GM19455 (cell line): ENCODE results near the gene KIF16B.

Experiments used
- ATAC-seq: cut with Tn5 transposase; IDR thresholded peaks from one replicate; pipeline ENCODE4 v1.9.1; 2021; ENCODE audit not compliant: unreplicated experiment

KIF16B gene

DNA sequence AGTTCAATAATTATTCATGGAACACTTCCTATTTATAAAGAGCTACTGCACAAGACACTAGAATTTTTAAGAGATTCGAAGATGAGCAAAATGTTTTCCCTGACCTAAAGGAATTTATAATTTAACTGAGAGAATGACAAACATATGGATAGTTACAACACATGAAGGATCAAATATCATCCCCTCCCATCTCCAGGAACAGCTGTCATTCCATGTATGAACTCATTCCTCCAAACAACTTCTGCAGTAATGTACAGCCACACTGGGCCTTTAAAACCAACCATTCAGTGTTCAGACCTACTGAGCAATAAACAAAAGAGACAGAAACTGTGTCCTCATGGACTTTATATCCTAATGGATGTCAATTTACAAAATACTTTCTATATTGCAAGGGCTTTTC, 87.8 kb downstream of the KIF16B start:
- no peak for ATAC-seq

DNA sequence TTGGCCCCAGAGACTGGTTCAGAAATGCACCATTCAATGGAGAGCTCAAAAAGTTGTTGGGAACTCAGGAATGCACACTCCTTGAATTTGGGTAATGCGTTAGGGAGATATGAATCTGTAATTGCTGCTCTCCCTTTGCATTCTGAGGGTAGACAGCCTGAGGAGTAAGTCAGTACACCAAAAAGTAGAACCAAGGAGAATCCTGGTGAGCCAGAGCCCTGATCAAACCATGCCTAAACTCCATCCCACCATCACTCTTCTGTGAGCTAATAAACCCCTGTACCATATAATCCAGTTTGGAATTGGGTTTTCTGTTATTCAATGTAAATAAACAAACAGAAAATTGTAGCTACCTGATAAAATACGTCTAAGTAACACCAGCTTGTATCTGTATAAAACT, 90.2 kb downstream of the KIF16B start:
- no peak for ATAC-seq

DNA sequence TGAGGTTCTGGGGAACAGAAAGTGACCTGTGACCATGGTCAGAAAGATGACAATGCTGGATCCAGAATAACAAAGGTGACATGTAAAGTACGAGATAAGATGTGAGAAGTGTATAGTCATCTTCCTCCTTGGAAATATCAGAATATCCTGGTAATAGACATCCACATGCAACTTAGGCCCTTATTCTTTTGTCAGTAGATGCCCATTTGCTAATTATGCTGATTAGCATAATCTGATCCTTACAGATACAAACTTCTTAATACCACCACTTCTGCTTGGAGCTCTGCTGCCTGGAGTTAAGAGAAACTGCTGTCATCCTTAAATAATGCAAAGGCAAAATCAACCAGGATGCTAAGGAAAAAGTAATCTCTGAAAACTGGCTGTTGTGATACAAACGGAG, 91.3 kb downstream of the KIF16B start:
- no peak for ATAC-seq

DNA sequence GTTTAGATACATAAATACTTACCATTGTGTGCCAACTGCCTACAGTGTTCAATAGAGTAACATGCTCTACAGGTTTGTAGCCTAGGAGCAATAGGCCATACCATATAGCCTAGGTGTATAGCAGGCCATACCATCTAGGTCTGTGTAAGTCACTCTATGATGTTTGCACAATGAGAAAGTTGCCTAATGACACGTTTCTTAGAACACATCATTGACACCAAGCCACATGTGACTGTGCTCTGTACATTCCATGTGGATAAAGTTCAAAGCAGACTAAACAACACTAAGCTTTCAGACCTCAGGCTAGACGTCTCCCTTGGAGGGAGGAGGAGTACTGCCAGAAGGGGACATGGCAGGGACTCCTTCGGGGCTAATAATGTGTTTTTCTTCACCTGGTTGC, 93.6 kb downstream of the KIF16B start:
- no peak for ATAC-seq

DNA sequence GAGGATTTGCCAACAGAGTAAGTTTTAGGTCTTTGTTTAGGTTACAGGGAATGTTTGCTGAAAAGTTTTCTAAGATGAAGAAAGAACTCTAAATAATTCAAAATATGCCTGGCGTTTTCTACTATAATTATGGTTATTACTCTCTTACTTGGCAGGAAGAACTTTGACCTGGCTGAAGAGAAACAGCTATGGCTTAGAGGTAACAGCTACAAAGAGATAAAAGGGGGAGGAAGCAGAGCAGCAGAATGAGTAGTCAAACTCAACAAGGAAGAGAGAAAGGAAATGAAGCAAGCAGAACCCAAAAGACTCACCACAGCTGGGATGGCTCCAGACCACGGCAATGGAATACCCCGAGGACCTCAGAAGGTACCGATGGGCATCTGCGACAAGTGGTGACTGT, 95.6 kb downstream of the KIF16B start:
- no peak for ATAC-seq

DNA sequence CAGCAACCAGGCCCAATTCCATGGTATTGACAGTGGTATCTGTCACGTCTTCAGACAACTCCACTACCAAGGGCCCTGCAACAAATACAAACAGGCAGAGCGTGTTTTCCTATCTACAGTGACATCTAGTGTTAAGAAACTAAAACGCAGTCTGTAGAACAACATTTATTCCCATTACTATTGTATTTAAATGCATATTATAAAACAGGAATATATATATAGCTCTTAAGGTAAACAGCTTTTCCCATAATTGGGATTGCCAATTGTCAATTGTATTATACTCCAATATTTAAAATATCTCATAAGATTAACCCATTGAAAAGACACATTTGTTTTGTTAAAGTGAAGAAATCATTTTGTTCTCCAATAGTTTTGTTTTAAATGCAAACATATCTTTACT, 97.2 kb downstream of the KIF16B start:
- no peak for ATAC-seq

DNA sequence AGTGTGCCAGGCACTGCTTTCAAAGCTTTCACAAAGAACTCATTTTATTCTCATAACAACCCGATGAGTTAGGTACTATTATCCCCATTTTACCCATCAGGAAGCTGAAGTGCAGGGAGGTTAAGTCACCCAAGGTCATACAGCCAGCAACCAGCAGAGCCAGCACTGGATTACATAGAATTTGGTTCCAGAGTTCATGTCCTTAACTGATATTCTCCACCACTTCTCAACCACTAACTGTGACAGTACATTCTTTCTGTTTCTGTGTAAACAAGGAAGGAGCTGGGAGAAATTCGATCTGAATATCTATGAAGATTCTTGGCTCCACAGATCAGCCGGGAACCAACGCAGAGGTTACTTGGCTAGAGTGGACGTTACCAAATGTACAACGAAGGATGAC, 98.0 kb downstream of the KIF16B start:
- no peak for ATAC-seq

DNA sequence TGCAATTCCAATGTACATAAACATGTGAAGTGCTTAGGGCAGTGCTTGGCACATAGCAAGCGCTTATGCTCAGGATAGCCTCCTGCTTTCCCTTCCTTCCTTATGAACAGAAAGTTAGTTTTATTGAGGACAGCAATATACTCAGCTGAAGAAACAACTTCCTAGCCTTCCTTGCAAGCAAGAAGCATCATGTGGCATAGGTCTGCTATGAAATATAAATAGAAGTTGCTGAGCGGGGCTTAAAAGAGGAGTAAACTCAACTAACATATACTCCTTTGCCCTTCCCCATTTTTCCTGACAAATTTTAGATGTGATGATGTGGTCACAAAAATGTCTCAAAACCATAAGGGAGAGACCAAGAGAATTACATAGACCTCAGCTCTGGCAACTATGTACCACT, 98.9 kb downstream of the KIF16B start:
- ATAC-seq: no peak

DNA sequence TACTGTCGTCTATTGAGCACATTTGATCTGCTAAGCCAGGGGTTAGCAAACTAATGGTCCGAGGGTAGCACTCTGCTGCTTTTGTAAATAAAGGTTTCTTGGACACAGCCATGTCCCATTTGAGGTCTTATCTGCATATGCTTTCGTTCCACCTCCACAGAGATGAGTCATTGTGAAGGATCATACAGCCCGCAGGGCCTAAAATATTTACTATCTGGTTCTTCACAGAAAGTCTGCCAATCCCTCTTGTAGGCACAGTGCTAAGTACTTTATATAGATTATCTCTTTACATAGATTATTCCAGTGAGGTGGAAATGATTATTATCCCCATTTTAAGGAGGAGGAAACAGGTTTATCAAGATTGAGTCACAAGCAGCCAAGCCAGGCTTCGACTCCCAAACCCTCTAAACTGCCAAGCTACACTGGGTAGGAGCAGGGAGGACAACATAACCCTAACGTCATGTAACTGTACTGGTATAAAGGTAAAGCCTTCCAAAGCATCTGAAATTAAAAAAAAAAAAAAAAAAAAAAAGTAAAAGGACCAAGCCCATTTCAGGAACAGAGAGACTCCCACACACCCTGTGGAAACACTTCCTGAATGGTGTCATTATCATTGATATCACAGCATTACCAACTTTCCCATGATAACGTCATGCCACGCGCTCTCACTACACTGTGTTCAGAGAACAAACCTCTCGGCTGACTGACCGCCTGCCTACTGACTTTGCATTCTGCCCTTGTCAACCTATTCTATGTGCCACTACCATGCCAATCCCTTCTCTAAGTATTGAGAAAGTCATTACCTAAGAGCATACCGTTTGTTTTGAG, 101.0 kb downstream of the KIF16B start:
- ATAC-seq: no peak

DNA sequence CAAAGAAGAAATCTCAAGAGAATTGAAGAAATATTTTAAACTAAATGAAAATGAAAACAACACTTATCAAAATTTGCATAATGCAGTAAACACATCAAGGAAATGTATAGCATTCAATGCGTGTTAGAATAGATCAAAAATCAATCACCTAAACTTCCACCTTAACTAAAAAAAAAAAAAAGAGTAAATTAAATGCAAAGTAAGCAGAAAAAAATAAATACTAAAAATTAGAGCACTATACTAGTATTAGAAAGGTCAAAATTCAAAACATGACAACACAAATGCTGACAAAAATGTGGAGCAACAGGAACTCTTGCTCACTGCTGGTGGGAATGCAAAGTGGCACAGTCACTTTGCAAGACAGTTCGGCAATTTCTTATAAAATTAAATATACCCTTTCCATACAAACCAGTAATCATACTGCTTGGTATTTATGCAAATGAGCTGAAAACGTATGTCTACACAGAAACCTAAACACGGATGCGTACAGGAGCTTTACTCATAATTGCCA, 103.8 kb downstream of the KIF16B start:
- ATAC-seq: no peak

DNA sequence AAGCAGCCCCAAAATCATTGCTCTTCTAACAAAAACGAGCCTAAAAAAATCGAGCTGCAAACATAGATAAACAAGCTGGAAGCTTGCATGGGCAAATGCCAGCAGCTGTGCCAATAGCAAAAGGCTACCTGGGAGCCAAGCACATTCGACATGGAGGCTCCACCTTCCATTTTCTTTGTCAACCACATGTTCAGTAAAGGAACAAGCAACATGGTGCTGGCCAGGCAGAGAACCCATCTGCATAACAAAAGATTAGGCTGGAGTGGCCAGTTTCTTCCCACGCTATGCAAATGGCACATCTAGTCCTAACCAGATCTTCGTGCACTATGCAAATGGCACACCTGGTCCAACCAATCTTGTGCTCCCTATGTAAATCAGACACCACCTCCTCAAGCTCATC, 110.5 kb downstream of the KIF16B start:
- no peak for ATAC-seq

DNA sequence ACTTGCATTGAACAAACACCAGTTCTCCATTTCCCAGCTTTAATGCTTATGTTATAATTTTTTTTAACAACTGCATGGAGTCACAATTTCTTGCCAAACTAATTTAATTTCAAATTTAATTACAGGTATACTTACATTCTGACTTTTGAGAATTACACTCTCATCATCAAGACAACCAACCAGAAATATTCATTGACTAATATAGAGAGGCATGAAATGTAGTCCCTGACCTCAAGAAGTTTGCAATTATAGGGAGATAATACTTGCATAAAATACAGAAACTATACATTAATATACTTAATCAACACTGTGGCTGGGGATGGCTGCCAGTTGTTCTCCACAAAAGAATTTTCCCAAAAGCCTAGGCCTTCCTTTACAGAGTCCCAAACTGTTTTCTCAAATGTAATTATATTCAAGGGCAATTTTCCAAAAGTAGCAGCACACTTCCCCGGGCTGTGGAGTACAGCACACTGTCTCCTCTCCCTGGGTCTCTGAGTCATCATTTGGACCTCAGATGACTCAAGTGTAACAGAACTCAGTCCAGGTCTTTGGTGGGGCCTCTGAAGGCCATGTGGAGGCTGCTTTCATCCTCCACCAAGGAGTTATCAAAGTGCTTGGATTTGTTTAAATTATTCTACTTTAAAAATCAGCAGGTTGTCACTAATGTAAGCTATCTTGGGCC, 114.1 kb downstream of the KIF16B start:
- ATAC-seq: no peak

DNA sequence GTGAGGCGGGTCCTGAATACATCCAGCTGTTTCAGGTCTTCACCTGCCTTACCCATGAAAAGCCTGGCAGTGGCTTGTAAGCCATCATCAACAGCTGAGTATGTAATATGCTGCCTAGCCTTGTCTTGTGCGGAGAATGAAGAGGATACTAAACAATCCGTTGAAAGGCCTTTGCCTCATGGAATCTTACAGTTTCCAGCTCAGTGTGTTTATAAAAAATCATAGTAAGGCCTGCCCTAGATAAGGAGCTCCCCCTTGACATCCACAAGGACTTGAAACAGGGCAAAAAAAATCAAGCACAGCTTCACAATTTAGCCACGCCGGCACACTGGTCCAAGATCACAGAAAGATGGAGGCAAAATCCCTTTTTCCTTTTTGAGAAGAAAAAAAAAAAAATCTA, 115.7 kb downstream of the KIF16B start:
- ATAC-seq: no peak

DNA sequence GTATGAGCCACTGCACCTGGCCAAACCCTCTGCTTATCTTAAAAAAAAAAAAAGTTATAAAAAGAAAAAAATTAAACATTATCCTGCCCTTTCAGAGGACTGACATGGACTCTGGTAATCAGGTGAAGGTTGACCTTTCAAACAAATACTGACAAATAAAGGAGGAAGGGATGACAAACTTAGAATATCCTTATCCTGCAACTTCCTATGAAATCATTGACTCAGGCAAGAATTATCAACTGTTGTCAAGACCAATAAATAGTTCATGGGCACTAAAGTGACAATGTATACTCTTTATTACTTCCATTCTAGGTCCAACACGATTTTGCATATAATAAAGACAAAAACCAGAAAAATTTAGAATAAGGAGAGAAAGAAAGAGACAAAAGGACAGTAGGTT, 117.9 kb downstream of the KIF16B start:
- ATAC-seq: no peak

DNA sequence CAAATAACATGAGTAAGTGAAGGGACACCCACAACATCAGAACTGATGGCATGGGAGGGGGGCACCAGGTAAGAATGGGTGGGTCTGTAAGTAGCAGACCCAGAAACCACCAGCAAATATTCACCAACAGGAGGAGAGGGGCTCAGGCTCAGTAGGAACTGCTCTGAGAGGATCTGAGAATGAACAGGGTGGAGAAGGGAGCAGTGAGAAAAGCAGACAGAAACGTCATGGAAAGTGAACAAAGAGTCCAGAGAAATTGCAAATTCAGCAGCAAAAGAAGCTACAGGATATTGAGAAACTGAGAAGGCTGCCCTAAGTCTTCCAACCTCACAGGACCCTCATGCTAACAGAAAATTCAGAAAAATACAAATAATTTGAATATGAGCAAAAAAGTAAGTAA, 121.3 kb downstream of the KIF16B start:
- ATAC-seq: no peak

DNA sequence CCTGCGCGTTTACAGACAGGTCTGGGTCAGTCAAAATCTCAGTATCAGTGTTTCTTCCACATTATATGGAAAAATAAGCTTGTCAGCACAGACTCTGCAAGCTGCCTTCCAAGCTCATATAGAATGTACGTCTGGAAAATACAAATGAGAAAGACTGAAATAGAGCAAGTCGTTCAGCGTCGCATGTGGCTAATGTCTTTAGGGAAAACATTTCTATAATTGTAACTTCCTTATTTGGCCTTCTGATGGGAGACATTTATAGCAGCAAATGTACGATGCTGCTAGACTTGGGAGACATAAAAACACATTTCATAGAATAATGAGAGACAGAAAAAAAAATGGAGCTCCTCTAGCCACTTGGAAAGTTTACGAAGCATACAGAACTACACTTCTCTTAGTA, 122.2 kb downstream of the KIF16B start:
- ATAC-seq: no peak

DNA sequence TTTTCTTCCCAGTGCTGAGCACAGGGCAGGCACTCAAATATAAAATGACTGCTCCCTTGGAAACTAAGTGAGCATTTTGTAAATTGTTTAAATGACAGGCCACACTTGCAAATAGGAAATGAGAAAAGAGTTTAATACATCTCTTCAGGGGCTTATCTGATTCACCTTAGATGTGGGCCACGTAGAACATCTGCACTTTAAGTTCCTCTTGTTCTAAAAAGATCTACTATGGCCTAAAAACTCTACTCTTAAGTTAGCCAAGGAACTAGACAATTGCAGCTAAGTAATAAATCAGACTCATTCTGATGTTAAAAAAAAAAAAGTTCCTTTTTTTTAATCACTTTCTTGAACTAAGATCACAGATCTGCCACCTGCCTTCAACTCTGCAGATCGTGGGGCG, 126.3 kb downstream of the KIF16B start:
- ATAC-seq: no peak

DNA sequence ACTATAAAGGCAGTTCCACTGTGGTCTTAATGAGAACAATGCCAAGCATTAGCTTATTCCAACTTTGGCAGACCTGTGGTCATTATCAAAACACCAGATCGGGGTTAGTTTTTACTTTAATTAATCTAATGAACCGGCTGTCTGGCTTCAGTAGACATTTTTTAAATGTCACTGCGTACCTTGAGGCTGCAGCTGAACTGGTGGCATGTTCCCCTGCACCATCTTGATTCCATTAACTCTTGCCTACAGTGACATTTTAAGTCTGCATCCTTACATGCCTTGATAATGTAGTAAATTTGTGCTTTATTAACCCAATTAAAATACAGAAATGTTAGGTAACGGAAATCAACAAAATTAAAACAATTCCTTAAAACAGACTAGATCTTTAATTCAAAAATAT, 127.0 kb downstream of the KIF16B start:
- ATAC-seq: no peak

DNA sequence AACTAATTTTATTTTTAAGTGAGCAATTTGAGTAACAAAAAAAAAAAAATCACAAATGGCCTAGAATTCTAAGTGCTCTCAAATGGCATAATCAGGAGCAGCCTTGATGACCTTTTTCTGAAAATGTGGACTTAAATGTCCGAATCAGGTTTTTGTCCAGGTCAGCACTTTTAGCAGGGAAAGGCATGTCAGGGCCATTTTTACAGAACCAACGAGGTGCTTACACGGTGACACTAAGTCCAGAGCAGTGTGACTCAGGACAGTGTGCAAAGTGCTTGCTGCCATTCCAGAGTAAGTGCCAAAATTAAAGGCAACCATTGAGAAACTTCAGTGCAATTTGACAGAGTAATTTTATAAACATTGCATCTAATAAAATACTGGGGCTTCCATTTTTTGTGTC, 127.8 kb downstream of the KIF16B start:
- no peak for ATAC-seq

DNA sequence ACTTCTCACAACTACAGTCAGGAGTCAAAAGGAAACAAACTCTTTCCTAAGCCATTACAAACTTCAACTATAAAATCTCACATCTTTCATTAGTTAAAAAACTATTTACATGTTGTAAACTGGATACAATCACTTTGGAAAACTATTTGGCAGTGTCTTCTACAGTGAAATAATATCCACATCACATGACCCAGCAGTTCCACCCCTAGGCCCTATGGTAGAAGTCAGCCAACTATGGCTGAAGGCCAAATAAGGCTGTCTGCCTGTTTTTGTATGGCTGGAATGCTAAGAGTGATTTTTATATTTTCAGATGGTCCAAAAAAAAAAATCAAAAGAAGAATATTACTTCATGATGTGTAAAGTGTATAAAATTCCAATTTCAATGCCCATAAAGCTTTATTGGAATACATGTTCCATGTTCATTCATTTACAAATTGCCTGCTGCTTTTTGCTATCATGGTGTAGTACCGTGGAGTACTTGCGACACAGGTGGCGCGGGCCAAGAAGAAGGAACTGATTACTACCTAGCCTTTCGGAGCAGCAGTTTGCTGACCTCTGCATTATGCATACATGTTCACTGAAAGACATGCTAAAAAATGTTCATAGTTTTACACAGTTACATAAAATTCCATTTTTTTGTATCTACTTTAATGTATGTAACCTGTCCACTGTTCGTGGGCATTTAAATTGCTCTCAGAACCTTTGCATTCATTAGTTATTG, 129.0 kb downstream of the KIF16B start:
- ATAC-seq: no peak

DNA sequence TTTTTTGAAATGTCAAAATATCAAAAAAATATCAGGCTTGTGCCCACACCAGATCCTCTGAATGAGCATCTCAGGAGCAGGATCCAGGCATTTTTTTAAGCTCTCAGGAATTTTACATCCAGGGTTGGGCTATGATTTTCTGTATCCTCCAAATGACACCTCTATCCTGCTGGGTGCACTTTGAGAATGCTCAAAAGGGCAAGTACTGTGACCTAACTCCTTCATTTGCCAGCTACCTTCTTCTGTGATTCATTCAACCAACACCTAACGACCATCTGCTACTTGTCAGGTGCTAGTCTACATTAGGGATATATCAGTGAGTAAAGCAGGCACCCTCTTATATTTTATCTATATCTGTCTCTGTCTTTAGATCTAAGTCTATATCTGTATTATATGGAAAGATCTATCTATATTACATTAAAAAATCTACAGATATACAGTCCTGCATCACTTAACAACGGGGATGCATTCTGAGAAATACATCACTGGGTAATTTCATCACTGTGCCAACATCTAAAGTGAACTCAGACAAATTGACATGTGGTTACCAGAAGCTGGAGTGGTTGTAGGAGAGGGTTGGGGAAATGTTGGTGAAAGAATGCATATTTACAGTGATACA, 131.6 kb downstream of the KIF16B start:
- ATAC-seq: no peak
